GM13976 (cell line): ENCODE data around the gene TRIP6.
"Not testable (repeated sequence)": the region's sequence is repeated elsewhere in the genome, so short reads cannot be mapped to it uniquely, and the experiment has no call there.

Source experiments
- DNase-seq: peaks from one replicate; pipeline ENCODE4 v3.0.0; 2012; ENCODE audit warnings: low spot score
- in situ Hi-C: fragments of 300-500 bp; cut with MboI; formaldehyde crosslinking; loops from one replicate; pipeline ENCODE4 v1.12.0; 2022; ENCODE audit warnings: low sequenced_read_pairs, mixed read lengths, inconsistent platforms; ENCODE audit not compliant: unreplicated experiment
- TF ChIP-seq, protein P1 (sequence below): IDR thresholded peaks from 2 replicates; pipeline ENCODE4 v1.5.1; 2012; ENCODE audit warnings: borderline replicate concordance, mild to moderate bottlenecking; ENCODE audit not compliant: insufficient read depth; ENCODE audit errors: extremely low read depth, missing control alignments, control extremely low read depth

TRIP6 gene

GRCh38 chr7:100911484-100911883 is 44.3 kb downstream of the TRIP6 start:
- TF ChIP-seq, protein P1, sequence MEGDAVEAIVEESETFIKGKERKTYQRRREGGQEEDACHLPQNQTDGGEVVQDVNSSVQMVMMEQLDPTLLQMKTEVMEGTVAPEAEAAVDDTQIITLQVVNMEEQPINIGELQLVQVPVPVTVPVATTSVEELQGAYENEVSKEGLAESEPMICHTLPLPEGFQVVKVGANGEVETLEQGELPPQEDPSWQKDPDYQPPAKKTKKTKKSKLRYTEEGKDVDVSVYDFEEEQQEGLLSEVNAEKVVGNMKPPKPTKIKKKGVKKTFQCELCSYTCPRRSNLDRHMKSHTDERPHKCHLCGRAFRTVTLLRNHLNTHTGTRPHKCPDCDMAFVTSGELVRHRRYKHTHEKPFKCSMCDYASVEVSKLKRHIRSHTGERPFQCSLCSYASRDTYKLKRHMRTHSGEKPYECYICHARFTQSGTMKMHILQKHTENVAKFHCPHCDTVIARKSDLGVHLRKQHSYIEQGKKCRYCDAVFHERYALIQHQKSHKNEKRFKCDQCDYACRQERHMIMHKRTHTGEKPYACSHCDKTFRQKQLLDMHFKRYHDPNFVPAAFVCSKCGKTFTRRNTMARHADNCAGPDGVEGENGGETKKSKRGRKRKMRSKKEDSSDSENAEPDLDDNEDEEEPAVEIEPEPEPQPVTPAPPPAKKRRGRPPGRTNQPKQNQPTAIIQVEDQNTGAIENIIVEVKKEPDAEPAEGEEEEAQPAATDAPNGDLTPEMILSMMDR: no peak
- no peak for DNase-seq
- in situ Hi-C loops: no loop called here

GRCh38 chr7:100914208-100914878 is 47.2 kb downstream of the TRIP6 start:
- no peak for DNase-seq
- in situ Hi-C loops: no loop called here

GRCh38 chr7:100914879-100915447 is 47.8 kb downstream of the TRIP6 start:
- DNase-seq: no peak
- TF ChIP-seq, protein P1: no peak
- in situ Hi-C loops: no loop called here

More at GRCh38 chr7:100914208-100914878, 47.2 kb downstream of the TRIP6 start:
- TF ChIP-seq, protein P1: no peak

GRCh38 chr7:100919335-100919734 is 52.1 kb downstream of the TRIP6 start:
- in situ Hi-C loops, DNase-seq: not testable (repeated sequence)

GRCh38 chr7:100919779-100920437 is 52.7 kb downstream of the TRIP6 start:
- in situ Hi-C loops, DNase-seq: not testable (repeated sequence)

DNA sequence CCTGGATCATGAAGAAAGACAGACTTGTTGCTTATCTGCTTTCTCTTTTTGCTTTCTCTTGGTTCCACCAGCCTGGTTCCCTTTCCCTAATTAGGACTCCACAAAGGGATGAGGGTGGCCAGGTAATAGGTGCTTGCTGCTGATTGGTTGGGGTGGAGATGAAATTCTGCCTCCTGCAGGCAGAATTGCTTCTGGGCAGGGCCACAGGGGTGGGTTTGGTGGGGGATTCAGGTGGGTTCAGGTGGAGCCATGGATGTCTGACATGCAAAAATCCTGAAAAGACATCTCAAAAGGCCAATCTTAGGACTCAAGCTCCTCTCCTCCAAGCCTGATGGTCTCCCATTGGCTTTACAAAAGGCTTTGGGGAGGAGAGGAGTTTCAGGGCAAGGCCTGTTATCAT is 53.9 kb downstream of the TRIP6 start:
- TF ChIP-seq, protein P1: no peak
- in situ Hi-C loops: no loop called here
- no peak for DNase-seq
